Measurements from ENCODE around the gene MXD3. TPM values are rescaled to one million over a fixed set of nuclear protein-coding genes. Genes with fewer than 3 reads are reported as not detected.
A peak's percentile ranks its signal among the peaks of the same experiment; 100 is the strongest.
"Not testable (repeated sequence)": the region's sequence is repeated elsewhere in the genome, so short reads cannot be mapped to it uniquely, and the experiment has no call there.

MXD3 gene
- total RNA-seq, 2 donors from 2014 or later = 21.9 to 26.0 TPM

GRCh38 chr5:177351392-177352329 lies 40.0 kb upstream of the MXD3 start, which contains the start of gene LMAN2:
Gene LMAN2 (minus strand): TSS chr5:177351668. CDS start chr5:177351647, 21 bp downstream.
- ATAC-seq (replicated peaks) = peak; percentile 98
- peak within 1 kb of the TSS; percentile 91 for H3K4me3 Mint-ChIP-seq
- peaks cover 40% of the 10 kb centered on the region for H3K36me3 Mint-ChIP-seq (ENCODE audit: low read depth)
- H3K27me3 Mint-ChIP-seq = no peaks in the 10 kb centered on the region
- H3K27ac Mint-ChIP-seq = peak within 1 kb of the TSS; percentile 99
- peaks cover 40% of the 10 kb centered on the region for H3K4me1 Mint-ChIP-seq
- no peaks in the 10 kb centered on the region for H3K9me3 Mint-ChIP-seq

DNA sequence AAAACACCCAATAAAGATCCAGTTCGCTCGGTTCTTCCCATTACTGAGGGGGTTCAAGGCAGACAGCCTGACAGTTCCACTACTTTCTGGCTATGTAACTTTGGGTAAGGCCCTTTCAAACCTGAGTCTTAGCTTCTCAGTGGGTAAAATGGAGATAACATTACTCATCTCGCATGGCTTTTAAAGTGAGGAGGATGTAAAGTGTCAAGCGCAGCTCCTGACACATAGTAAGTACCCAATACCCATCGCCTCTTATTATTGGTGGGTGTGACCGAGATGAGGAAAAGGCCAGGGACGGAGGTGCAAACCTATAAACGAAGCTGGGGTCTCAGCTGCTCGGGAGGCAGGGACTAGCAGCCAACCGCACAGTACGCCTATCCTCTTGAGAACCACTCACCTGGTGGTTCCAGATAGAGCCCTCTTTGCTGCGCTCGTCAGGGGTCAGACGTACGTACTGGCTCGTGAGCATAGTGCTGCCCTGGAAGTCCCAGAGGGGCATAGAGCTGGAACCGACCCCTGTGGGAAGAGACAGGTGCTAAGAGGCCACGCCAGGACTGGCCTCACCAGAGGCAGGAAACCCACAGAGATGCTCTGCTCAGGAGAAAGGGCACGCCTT lies 39.2 kb upstream of the MXD3 start:
- ATAC-seq (replicated peaks) = peak; percentile 6
- H3K4me3 Mint-ChIP-seq = peak overlapping the region; percentile 91
- H3K4me1 Mint-ChIP-seq = peaks cover 37% of the 10 kb centered on the region
- H3K9me3 Mint-ChIP-seq = no peaks in the 10 kb centered on the region
- peaks cover 48% of the 10 kb centered on the region for H3K36me3 Mint-ChIP-seq (ENCODE audit: low read depth)
- no peaks in the 10 kb centered on the region for H3K27me3 Mint-ChIP-seq
- H3K27ac Mint-ChIP-seq = peak overlapping the region; percentile 99

- no peak for ATAC-seq (replicated peaks)
- Mint-ChIP-seq H3K4me3 (peak overlapping the region; percentile 91), H3K4me1 (peaks cover 33% of the 10 kb centered on the region), H3K9me3 (no peaks in the 10 kb centered on the region), H3K27me3 (no peaks in the 10 kb centered on the region), H3K27ac (peak overlapping the region; percentile 99), H3K36me3 (ENCODE audit: low read depth) (peaks cover 58% of the 10 kb centered on the region)
These were observed 38.1 kb upstream of the MXD3 start for GRCh38 chr5:177349762-177350161.

- H3K27ac Mint-ChIP-seq = peak overlapping the region; percentile 99
- no peaks in the 10 kb centered on the region for H3K9me3 Mint-ChIP-seq
- peaks cover 28% of the 10 kb centered on the region for H3K4me1 Mint-ChIP-seq
- peak overlapping the region; percentile 91 for H3K4me3 Mint-ChIP-seq
- peaks cover 63% of the 10 kb centered on the region for H3K36me3 Mint-ChIP-seq (ENCODE audit: low read depth)
- ATAC-seq (replicated peaks) = no peak
- H3K27me3 Mint-ChIP-seq = no peaks in the 10 kb centered on the region
These were observed 37.6 kb upstream of the MXD3 start for GRCh38 chr5:177349362-177349647.

DNA sequence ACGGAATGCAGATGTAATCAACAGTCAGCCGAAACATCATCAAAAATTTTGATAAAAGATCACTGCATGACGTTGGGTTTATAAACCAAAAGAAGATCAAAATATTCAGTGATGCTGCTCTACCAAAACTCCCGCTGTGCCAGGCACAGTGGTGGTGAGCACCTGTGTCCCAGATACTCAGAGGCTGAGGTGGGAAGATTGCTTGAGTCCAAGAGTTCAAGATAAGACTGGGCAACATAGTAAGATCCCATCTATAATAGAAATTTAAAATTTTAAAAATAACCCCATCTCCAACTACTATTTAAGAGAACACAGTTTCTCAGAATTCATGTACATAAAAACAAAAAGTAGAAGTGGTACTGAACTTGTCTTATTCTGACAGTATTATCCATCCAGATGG lies 36.0 kb upstream of the MXD3 start:
- no peak for ATAC-seq (replicated peaks)
- Mint-ChIP-seq H3K36me3 (ENCODE audit: low read depth) (peaks cover 74% of the 10 kb centered on the region), H3K4me1 (peaks cover 25% of the 10 kb centered on the region), H3K27me3 (no peaks in the 10 kb centered on the region), H3K4me3 (peak overlapping the region; percentile 45), H3K9me3 (no peaks in the 10 kb centered on the region), H3K27ac (peak overlapping the region; percentile 36)

DNA sequence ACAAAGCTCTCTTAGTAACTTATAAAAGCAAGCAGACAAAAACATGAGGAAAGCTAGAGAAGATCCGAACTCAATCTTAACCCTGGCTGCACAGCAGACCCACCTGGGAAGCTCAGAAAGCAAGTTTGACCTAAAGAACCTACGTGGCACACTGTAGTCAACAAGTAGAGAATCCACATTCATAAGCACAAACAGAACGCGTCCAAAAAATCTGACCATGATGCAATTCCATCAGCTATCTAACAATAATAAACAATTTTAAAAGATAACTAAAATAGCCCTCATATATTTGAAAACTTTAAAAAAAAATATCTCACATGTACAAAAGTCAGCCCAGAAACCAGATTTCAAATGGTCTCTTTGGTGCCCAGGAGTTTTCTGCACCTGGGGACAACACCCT lies 35.1 kb upstream of the MXD3 start:
- peaks cover 25% of the 10 kb centered on the region for H3K4me1 Mint-ChIP-seq
- no peak for ATAC-seq (replicated peaks)
- H3K9me3 Mint-ChIP-seq = no peaks in the 10 kb centered on the region
- peaks cover 83% of the 10 kb centered on the region for H3K36me3 Mint-ChIP-seq (ENCODE audit: low read depth)
- H3K27me3 Mint-ChIP-seq = no peaks in the 10 kb centered on the region
- H3K27ac Mint-ChIP-seq = peak overlapping the region; percentile 36
- H3K4me3 Mint-ChIP-seq = peak overlapping the region; percentile 45

DNA sequence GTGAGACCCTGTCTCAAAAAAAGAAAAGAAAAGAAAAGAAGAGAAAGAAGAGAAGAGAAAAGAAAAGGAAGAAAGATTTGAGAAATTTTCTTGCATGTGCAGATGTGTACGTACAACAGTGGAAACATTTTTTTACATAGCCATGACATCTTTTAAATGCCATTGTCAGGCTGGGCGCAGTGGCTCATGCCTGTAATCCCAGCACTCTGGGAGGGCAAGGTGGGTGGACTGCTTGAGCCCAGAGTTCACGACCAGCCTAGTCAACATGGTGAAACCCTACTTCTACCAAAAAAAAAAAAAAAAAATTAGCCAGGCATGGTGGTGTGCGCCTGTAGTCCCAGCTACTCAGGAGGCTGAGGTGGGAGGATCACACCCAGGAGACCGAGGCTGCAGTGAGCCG lies 33.2 kb upstream of the MXD3 start:
- peaks cover 19% of the 10 kb centered on the region for H3K4me1 Mint-ChIP-seq

GRCh38 chr5:177343777-177344176 lies 32.1 kb upstream of the MXD3 start:
- Mint-ChIP-seq H3K9me3 (no peaks in the 10 kb centered on the region), H3K27me3 (no peaks in the 10 kb centered on the region), H3K4me3 (no peak overlapping the region), H3K4me1 (peaks cover 15% of the 10 kb centered on the region), H3K27ac (no peak overlapping the region), H3K36me3 (ENCODE audit: low read depth) (peaks cover 92% of the 10 kb centered on the region)
- ATAC-seq (replicated peaks) = no peak

More for the DNA sequence above, 33.2 kb upstream of the MXD3 start:
- H3K27me3 Mint-ChIP-seq = no peaks in the 10 kb centered on the region
- no peaks in the 10 kb centered on the region for H3K9me3 Mint-ChIP-seq
- H3K27ac Mint-ChIP-seq = no peak overlapping the region
- ATAC-seq (replicated peaks) = no peak
- H3K36me3 Mint-ChIP-seq (ENCODE audit: low read depth) = peaks cover 92% of the 10 kb centered on the region
- no peak overlapping the region for H3K4me3 Mint-ChIP-seq

- H3K4me1 Mint-ChIP-seq = peaks cover 15% of the 10 kb centered on the region
- not testable (repeated sequence) for H3K9me3 Mint-ChIP-seq; H3K4me3 Mint-ChIP-seq; H3K27ac Mint-ChIP-seq; H3K27me3 Mint-ChIP-seq; ATAC-seq (replicated peaks)
- peaks cover 88% of the 10 kb centered on the region for H3K36me3 Mint-ChIP-seq (ENCODE audit: low read depth)
These were observed 31.3 kb upstream of the MXD3 start for GRCh38 chr5:177343000-177343399.

GRCh38 chr5:177339107-177339638 lies 27.5 kb upstream of the MXD3 start:
- no peak for ATAC-seq (replicated peaks)
- H3K9me3 Mint-ChIP-seq = no peaks in the 10 kb centered on the region
- H3K27ac Mint-ChIP-seq = peak overlapping the region; percentile 42
- no peaks in the 10 kb centered on the region for H3K27me3 Mint-ChIP-seq
- peak overlapping the region; percentile 23 for H3K4me3 Mint-ChIP-seq
- peaks cover 14% of the 10 kb centered on the region for H3K4me1 Mint-ChIP-seq
- H3K36me3 Mint-ChIP-seq (ENCODE audit: low read depth) = peaks cover 89% of the 10 kb centered on the region

- H3K4me3 Mint-ChIP-seq = no peak overlapping the region
These were observed 26.8 kb upstream of the MXD3 start for GRCh38 chr5:177338251-177339106.

DNA sequence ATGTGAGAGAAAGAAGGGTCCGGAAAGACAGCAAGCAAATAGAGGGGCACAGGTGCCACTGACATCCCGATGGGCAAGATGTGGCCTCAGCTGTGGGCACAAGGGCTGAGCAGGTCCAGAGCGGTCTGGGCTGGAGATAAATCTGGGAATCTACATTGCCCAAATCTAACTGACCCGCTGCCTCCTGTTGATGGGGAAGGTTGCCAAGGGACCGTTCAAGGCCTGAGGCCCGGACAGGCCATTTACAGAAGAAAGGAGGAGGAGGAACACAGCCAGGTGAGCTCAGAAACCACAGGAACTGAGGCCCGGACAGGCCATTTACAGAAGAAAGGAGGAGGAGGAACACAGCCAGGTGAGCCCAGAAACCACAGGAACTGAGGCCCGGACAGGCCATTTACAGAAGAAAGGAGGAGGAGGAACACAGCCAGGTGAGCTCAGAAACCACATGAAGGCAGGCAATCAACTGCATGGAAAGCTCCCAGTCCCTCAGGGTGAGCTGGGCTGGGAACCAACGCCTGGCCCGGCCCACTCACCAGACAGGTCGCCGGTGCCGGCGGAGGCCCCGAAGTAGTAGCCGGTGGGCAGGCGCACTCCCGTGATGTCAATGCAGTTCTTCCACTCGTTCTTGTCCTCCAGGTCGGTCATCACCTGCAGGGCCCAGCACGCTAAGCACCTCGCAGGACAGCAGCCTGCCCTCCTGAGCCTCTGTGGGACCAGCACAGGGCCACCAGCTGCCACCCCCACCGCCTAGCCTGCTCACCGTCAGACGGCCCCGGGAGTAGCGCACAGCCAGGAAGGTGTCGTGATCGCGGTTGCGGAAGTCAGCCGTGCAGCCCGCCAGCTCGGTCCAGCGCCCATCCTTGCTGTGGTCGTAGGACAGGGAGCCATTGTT lies 25.2 kb upstream of the MXD3 start:
- ATAC-seq (replicated peaks) = no peak
- Mint-ChIP-seq H3K27ac (peak overlapping the region; percentile 44), H3K4me1 (peaks cover 14% of the 10 kb centered on the region), H3K36me3 (ENCODE audit: low read depth) (peaks cover 88% of the 10 kb centered on the region), H3K9me3 (no peaks in the 10 kb centered on the region), H3K27me3 (no peaks in the 10 kb centered on the region), H3K4me3 (no peak overlapping the region)

More at GRCh38 chr5:177338251-177339106, 26.8 kb upstream of the MXD3 start:
- Mint-ChIP-seq H3K4me1 (peaks cover 14% of the 10 kb centered on the region), H3K27ac (no peak overlapping the region), H3K36me3 (ENCODE audit: low read depth) (peaks cover 91% of the 10 kb centered on the region), H3K27me3 (no peaks in the 10 kb centered on the region), H3K9me3 (no peaks in the 10 kb centered on the region)
- ATAC-seq (replicated peaks) = no peak

DNA sequence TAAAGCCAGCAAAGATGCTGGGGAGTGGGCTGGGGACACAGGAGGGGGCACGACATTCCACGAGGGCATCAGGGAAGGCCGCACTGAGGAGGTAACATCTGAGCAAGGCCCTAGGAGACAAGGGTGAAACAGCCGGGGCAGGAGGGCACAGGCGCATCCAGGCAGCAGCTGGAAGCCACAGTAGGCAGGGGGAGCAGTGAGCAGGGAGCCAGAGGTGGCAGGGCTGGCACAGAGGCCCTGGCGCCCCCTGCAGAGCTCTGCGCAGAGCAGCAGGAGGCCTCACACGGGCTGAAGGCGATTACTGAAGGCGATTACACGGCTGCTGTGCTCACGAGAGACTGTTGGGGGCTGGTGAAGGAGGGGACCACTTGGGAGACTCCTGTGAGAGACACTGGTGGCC lies 24.4 kb upstream of the MXD3 start:
- no peak overlapping the region for H3K4me3 Mint-ChIP-seq
- H3K9me3 Mint-ChIP-seq = no peaks in the 10 kb centered on the region
- peaks cover 88% of the 10 kb centered on the region for H3K36me3 Mint-ChIP-seq (ENCODE audit: low read depth)
- H3K27ac Mint-ChIP-seq = peak overlapping the region; percentile 44
- peaks cover 14% of the 10 kb centered on the region for H3K4me1 Mint-ChIP-seq
- ATAC-seq (replicated peaks) = peak; percentile 44
- H3K27me3 Mint-ChIP-seq = no peaks in the 10 kb centered on the region

All from activated T-helper 17 cell treated with anti-CD3 and anti-CD28 coated beads, Interleukin-2, amount 50 U/mL, for 72 hours (primary cell).